ENCODE results near the gene CELSR1.
A peak's percentile ranks its signal among the peaks of the same experiment; 100 is the strongest.

CELSR1 gene

GRCh38 chr22:46575911-46576555 is 38.6 kb upstream of the CELSR1 start:
- DNase-seq = peak; percentile 34

- DNase-seq = peak; percentile 24
Measured at GRCh38 chr22:46574993-46575910, 37.8 kb upstream of the CELSR1 start.

GRCh38 chr22:46574438-46574992 is 37.1 kb upstream of the CELSR1 start:
- DNase-seq = no peak

- no peak for DNase-seq
Measured at GRCh38 chr22:46573781-46574437, 36.5 kb upstream of the CELSR1 start.

- DNase-seq = peak; percentile 25
Measured at GRCh38 chr22:46572911-46573780, 35.7 kb upstream of the CELSR1 start.

GRCh38 chr22:46571642-46572250 is 34.3 kb upstream of the CELSR1 start:
- no peak for DNase-seq

GRCh38 chr22:46569848-46570695 is 32.7 kb upstream of the CELSR1 start:
- DNase-seq = no peak

- no peak for DNase-seq
Measured at GRCh38 chr22:46569055-46569847, 31.8 kb upstream of the CELSR1 start.

GRCh38 chr22:46568102-46568809 is 30.8 kb upstream of the CELSR1 start:
- no peak for DNase-seq

- no peak for DNase-seq
Measured at GRCh38 chr22:46567471-46567870, 30.1 kb upstream of the CELSR1 start.

GRCh38 chr22:46564084-46564714 is 26.8 kb upstream of the CELSR1 start:
- DNase-seq = no peak

- DNase-seq = peak; percentile 71
Measured at GRCh38 chr22:46563381-46564083, 26.1 kb upstream of the CELSR1 start.

GRCh38 chr22:46561435-46561905 is 24.1 kb upstream of the CELSR1 start:
- DNase-seq = no peak

- DNase-seq = no peak
Measured at GRCh38 chr22:46560696-46561295, 23.4 kb upstream of the CELSR1 start.

- DNase-seq = no peak
Measured at GRCh38 chr22:46557736-46558480, 20.5 kb upstream of the CELSR1 start.

- DNase-seq = no peak
Measured at GRCh38 chr22:46556775-46557174, 19.4 kb upstream of the CELSR1 start.

- no peak for DNase-seq
Measured at GRCh38 chr22:46553189-46553588, 15.8 kb upstream of the CELSR1 start.
